ENCODE results near the gene HOXC9. TPM values are rescaled to one million over a fixed set of nuclear protein-coding genes. Genes with fewer than 3 reads are reported as not detected.

Gene HOXC9
- total RNA-seq, 1 experiment from 2014 or later = not detected

- Histone ChIP-seq H3K79me2 (ENCODE audit: insufficient read depth, low read length) (no peaks in the 10 kb centered on the region), H2BK5ac (ENCODE audit: insufficient read length, low read length) (no peak overlapping the region), H2AFZ (ENCODE audit: low read length) (no peak overlapping the region), H3K14ac (ENCODE audit: insufficient read depth, low read length) (no peak overlapping the region), H3K18ac (ENCODE audit: insufficient read length, low read depth, low read length) (no peak overlapping the region), H3K23ac (ENCODE audit: insufficient read length, low read depth, low read length) (no peak overlapping the region), H3K4me2 (ENCODE audit: insufficient read depth, insufficient read length, low read length) (no peak overlapping the region), H3K9me3 (ENCODE audit: control insufficient read depth, low read depth, low read length) (no peaks in the 10 kb centered on the region), H2BK12ac (ENCODE audit: insufficient read length, low read depth, low read length) (no peak overlapping the region), H2AK5ac (ENCODE audit: insufficient read length, low read length) (no peak overlapping the region), H3K56ac (ENCODE audit: insufficient read length, low read depth, low read length) (no peak overlapping the region), H3K4me1 (ENCODE audit: insufficient read depth, low read length) (no peaks in the 10 kb centered on the region), H4K20me1 (ENCODE audit: control insufficient read depth, insufficient read depth, insufficient read length) (no peaks in the 10 kb centered on the region), H4K91ac (ENCODE audit: insufficient read length, low read depth, low read length) (no peak overlapping the region), H2BK15ac (ENCODE audit: low read depth, low read length) (no peak overlapping the region), H3K79me1 (ENCODE audit: insufficient read depth, low read depth, low read length, poor library complexity, severe bottlenecking) (no peaks in the 10 kb centered on the region), H3K4ac (ENCODE audit: low read depth, low read length) (no peak overlapping the region), H2BK120ac (ENCODE audit: low read depth, low read length, poor library complexity, severe bottlenecking) (no peak overlapping the region), H4K5ac (ENCODE audit: insufficient read length, low read depth, low read length) (no peak overlapping the region), H2BK20ac (ENCODE audit: low read depth, low read length, poor library complexity, severe bottlenecking) (no peak overlapping the region), H3T11ph (ENCODE audit: low read length) (no peak overlapping the region), H3K27me3 (ENCODE audit: insufficient read depth, low read length) (peaks cover 99% of the 10 kb centered on the region), H3K27ac (ENCODE audit: insufficient read length, low read depth, low read length) (no peak overlapping the region), H3K23me2 (ENCODE audit: insufficient read length, low read depth, low read length, poor library complexity, severe bottlenecking) (no peaks in the 10 kb centered on the region), H4K8ac (replicated peaks; ENCODE audit: insufficient read length, low read depth, low read length) (no peak overlapping the region), H3K9ac (ENCODE audit: extremely low read depth, insufficient read length, low read length) (no peak overlapping the region)
- no peaks in the 10 kb centered on the region for H3K36me3 Mint-ChIP-seq (ENCODE audit: insufficient read depth in 1 of 3, low read depth in 3 of 3)
- H3K4me1 Mint-ChIP-seq = peaks cover 11 to 21% of the 10 kb centered on the region in 2 experiments
- peaks cover 2 to 9% of the 10 kb centered on the region in 2 experiments; a peak in 4 of 5 replicates for H3K9me3 Mint-ChIP-seq
- H3K4me3 Mint-ChIP-seq = no peak overlapping the region
- H3K27ac Mint-ChIP-seq = no peak overlapping the region
- TF ChIP-seq CTCF (conservative IDR thresholded peaks at IDR 0.05) = no peak
- DNase-seq = no peak
- WGBS (ENCODE audit: extremely low coverage, insufficient read length, low lambda C conversion rate) = no CpG with 5 or more reads among the region's 5 CpGs
- H3K27me3 Mint-ChIP-seq (ENCODE audit: low read depth) = peaks cover 100% of the 10 kb centered on the region
Observed at GRCh38 chr12:54024581-54025305, 24.8 kb downstream of the HOXC9 start.
